Measurements from ENCODE around the gene STK10. TPM values are rescaled to one million over a fixed set of nuclear protein-coding genes. Genes with fewer than 3 reads are reported as not detected.

Gene STK10
- total and polyA plus RNA-seq, 12 donors, result 5.5 to 39.1 (median 19.0) TPM

GRCh38 chr5:172044631-172045314 is 143.3 kb downstream of the STK10 start:
- no peak for DNase-seq
- H3K4me1 ChIP-seq (replicated peaks in 1 of 2), result peaks cover 0 to 8% of the 10 kb centered on the region in 2 donors
- H3K4me3 ChIP-seq, result no peak overlapping the region
- TF ChIP-seq POLR2A (IDR thresholded peaks at IDR 0.05) (no peak), CTCF (IDR thresholded peaks at IDR 0.05) (no peak)
- H3K9me3 ChIP-seq (replicated peaks in 1 of 3), result no peaks in the 10 kb centered on the region
- 90 to 94% (median 92%) methylated on average over 14 of the region's 14 CpGs for WGBS, 4 donors
- H3K27ac ChIP-seq, result no peak overlapping the region
- no peaks in the 10 kb centered on the region for H3K27me3 ChIP-seq
- intact Hi-C loops (cut with DNase I), result loop anchor here in 1 of 2 donors (10.0 kb wide), 1 partner anchor 130 kb away; no protein-coding TSS in a partner anchor
- peaks cover 0 to 14% of the 10 kb centered on the region in 2 donors for H3K36me3 ChIP-seq (replicated peaks in 1 of 2)

- no peak overlapping the region for H3K4me3 ChIP-seq
- no peaks in the 10 kb centered on the region for H3K9me3 ChIP-seq (replicated peaks in 1 of 3)
- peaks cover 0 to 8% of the 10 kb centered on the region in 2 donors for H3K4me1 ChIP-seq (replicated peaks in 1 of 2)
- TF ChIP-seq CTCF (IDR thresholded peaks at IDR 0.05) (no peak), POLR2A (IDR thresholded peaks at IDR 0.05) (no peak)
- WGBS, 4 donors, result 86 to 97% (median 95%) methylated on average over 9 to 13 of the region's 13 CpGs
- intact Hi-C loops (cut with DNase I), result loop anchor here in 1 of 2 donors (10.0 kb wide), 1 partner anchor 129 kb away; no protein-coding TSS in a partner anchor
- peaks cover 0 to 14% of the 10 kb centered on the region in 2 donors for H3K36me3 ChIP-seq (replicated peaks in 1 of 2)
- DNase-seq, result no peak
- no peak overlapping the region for H3K27ac ChIP-seq
- no peaks in the 10 kb centered on the region for H3K27me3 ChIP-seq
These were observed 144.2 kb downstream of the STK10 start for GRCh38 chr5:172043865-172044264.

- Histone ChIP-seq H3K27ac (no peak overlapping the region), H3K36me3 (replicated peaks in 1 of 2) (peaks cover 0 to 14% of the 10 kb centered on the region in 2 donors), H3K4me3 (no peak overlapping the region), H3K27me3 (no peaks in the 10 kb centered on the region), H3K9me3 (replicated peaks in 1 of 3) (no peaks in the 10 kb centered on the region), H3K4me1 (replicated peaks in 1 of 2) (no peaks in the 10 kb centered on the region)
- WGBS, 4 donors, result 82 to 92% (median 87%) methylated on average over 13 of the region's 13 CpGs
- intact Hi-C loops (cut with DNase I), result loop anchor here in 1 of 2 donors (10.0 kb wide), 1 partner anchor 127 kb away; no protein-coding TSS in a partner anchor
- no peak for TF ChIP-seq POLR2A (IDR thresholded peaks at IDR 0.05)
- no peak for TF ChIP-seq CTCF (IDR thresholded peaks at IDR 0.05)
- no peak for DNase-seq
These were observed 145.8 kb downstream of the STK10 start for GRCh38 chr5:172042183-172042582.

GRCh38 chr5:172038167-172038566 is 149.9 kb downstream of the STK10 start:
- no peak for TF ChIP-seq CTCF (IDR thresholded peaks at IDR 0.05)
- TF ChIP-seq POLR2A (IDR thresholded peaks at IDR 0.05), result no peak
- 81 to 91% (median 87%) methylated on average over 3 of the region's 3 CpGs for WGBS, 4 donors
- intact Hi-C loops (cut with DNase I), result loop anchor here in 1 of 2 donors (2.0 kb wide), 1 partner anchor 125 kb away; no protein-coding TSS in a partner anchor
- Histone ChIP-seq H3K4me3 (no peak overlapping the region), H3K27me3 (no peaks in the 10 kb centered on the region), H3K4me1 (replicated peaks in 1 of 2) (no peaks in the 10 kb centered on the region), H3K27ac (no peak overlapping the region), H3K9me3 (replicated peaks in 1 of 3) (no peaks in the 10 kb centered on the region), H3K36me3 (replicated peaks in 1 of 2) (no peaks in the 10 kb centered on the region)
- no peak for DNase-seq
